Vagina (tissue), 2 donors: ENCODE results near the gene MAP2K5. TPM values are rescaled to one million over a fixed set of nuclear protein-coding genes. Genes with fewer than 3 reads are reported as not detected.

ENCODE experiments used
- DNase-seq, 2 donors: peaks; one replicate each; pipeline ENCODE4 v3.0.0-alpha.2; 2017; ENCODE audit errors: extremely low spot score in 2 of 2
- H3K27ac ChIP-seq: fragments of 200-600 bp; sonication (generic); one replicate; pipeline ENCODE4 v1.5.1; 2019
- H3K27me3 ChIP-seq: fragments of 200-600 bp; sonication (generic); one replicate; pipeline ENCODE4 v1.5.1; 2019
- H3K36me3 ChIP-seq, 2 donors: fragments of 200-600 bp; sonication (generic); one replicate each; pipeline ENCODE4 v1.5.1; 2017 to 2019
- H3K4me1 ChIP-seq: fragments of 200-600 bp; sonication (generic); one replicate; pipeline ENCODE4 v1.5.1; 2019
- H3K4me3 ChIP-seq, 2 donors: fragments of 200-600 bp; sonication (generic); 1 replicate in 1 of 2; 2 replicates in 1 of 2; pipeline ENCODE4 v1.5.1; 2016 to 2019
- H3K9me3 ChIP-seq: fragments of 200-600 bp; sonication (generic); one replicate; pipeline ENCODE4 v1.5.1; 2019
- POLR2A ChIP-seq, 2 donors: fragments of 450-650 bp; IDR thresholded peaks; one replicate each; pipeline ENCODE4 v1.6.1; 2017; ENCODE audit warnings: antibody characterized with exemption in 2 of 2, mild to moderate bottlenecking in 2 of 2, moderate library complexity in 2 of 2
- POLR2AphosphoS5 ChIP-seq, 2 donors: sonication (generic); formaldehyde crosslinking; IDR thresholded peaks; one replicate each; pipeline ENCODE4 v1.9.0; 2017; ENCODE audit warnings: antibody characterized with exemption in 2 of 2, mild to moderate bottlenecking in 2 of 2, low read depth in 1 of 2; ENCODE audit not compliant: insufficient read depth in 1 of 2
- intact Hi-C: fragments of 100-400 bp; cut with DNase I; formaldehyde crosslinking; loops from one replicate; pipeline ENCODE4 v1.15.1; 2023
- total RNA-seq: library from RNA; depleted of rRNA; stranded (reverse); fragments of >200 nt; gene quantifications from one replicate; pipeline ENCODE4 v1.2.3, GENCODE V29; 2016
- TF ChIP-seq, protein P1 (sequence below), 3 experiments: fragments of 450-650 bp in 2 of 3; fragments of 200-600 bp in 1 of 3; sonication (generic) in 1 of 3; IDR thresholded peaks; one replicate each; pipeline ENCODE4 v1.5.1; 2017 to 2019; ENCODE audit warnings: antibody characterized with exemption in 3 of 3, mild to moderate bottlenecking in 2 of 3, moderate library complexity in 2 of 3

Gene MAP2K5
- total RNA-seq, 1 donor from 2014 or later = 13.5 TPM

DNA sequence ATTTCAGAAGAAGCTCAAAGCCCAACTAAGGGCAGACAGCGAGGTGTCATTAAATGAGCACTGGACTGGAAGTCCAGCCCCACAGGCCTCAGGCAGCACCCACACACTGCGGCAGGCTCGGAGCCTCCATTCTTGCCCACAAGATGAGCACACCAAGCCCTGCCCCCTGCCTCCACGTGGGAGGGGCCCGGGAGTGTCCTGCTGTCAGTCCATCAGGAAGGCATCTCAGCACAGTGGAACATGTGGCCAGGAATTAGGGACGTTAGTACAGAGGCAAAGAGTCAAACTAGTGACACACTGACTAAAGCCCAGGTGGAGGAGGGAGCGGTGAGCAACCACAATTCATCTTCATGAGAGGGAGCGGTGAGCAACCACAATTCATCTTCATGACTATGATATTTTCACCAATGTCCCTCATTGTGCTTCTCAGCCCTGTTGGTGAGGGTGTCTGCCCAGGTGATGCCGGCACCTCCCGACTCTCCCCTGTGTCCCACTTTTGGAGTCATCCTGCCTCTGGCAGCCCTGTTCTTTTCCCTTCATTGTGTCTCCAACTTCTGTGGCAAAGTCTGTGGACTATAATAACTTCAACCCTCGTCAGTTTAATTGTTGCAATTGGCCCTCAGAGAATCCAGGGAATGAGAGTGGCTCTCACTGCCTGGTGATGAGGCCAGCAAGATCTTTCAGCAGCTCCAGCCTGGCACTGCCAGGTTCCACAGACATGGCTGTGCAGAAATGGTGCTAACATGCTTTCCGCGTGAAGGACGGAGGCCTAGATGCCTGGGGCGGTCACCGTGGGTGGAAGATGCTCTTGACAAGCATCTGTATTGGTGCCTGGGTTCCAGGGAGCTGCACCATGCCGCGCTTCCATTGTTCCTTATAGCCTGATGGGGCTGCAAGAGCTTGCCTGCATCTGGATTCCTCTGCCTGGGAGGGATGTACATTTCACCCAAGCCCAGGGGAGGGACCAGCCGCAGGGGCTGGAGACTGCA lies 259.7 kb downstream of the MAP2K5 start:
- intact Hi-C loops = no loop called here
- TF ChIP-seq, protein P1, sequence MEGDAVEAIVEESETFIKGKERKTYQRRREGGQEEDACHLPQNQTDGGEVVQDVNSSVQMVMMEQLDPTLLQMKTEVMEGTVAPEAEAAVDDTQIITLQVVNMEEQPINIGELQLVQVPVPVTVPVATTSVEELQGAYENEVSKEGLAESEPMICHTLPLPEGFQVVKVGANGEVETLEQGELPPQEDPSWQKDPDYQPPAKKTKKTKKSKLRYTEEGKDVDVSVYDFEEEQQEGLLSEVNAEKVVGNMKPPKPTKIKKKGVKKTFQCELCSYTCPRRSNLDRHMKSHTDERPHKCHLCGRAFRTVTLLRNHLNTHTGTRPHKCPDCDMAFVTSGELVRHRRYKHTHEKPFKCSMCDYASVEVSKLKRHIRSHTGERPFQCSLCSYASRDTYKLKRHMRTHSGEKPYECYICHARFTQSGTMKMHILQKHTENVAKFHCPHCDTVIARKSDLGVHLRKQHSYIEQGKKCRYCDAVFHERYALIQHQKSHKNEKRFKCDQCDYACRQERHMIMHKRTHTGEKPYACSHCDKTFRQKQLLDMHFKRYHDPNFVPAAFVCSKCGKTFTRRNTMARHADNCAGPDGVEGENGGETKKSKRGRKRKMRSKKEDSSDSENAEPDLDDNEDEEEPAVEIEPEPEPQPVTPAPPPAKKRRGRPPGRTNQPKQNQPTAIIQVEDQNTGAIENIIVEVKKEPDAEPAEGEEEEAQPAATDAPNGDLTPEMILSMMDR (IDR thresholded peaks at IDR 0.05) = no peak
- TF ChIP-seq POLR2AphosphoS5 (IDR thresholded peaks at IDR 0.05; ENCODE audit: insufficient read depth in 1 of 2, low read depth in 1 of 2) = no peak
- Histone ChIP-seq H3K4me3 (no peak overlapping the region), H3K27ac (no peak overlapping the region), H3K36me3 (peaks cover 0 to 4% of the 10 kb centered on the region in 2 donors), H3K4me1 (no peaks in the 10 kb centered on the region), H3K27me3 (no peaks in the 10 kb centered on the region), H3K9me3 (no peaks in the 10 kb centered on the region)
- DNase-seq = no peak

DNA sequence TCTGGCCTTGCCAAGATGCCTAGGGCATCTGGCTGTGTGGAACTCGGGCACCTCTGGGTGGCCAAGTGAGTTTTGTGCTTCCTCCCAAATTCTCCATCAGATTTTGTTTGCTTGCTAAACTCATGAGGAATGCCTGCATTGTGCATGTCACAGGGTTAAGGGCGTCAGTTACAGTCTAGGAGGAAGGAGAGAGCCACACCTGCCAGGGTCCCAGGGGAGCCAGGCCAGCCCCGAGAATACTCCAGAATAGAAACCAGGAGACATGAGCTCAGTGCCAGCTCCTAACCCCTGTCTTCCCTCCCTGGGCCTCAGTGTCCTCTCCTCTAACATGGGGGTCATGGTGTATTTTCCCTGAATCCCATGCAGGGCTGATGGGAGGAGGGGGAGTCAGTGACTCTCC lies 260.8 kb downstream of the MAP2K5 start:
- DNase-seq = no peak
- no peak overlapping the region for H3K27ac ChIP-seq
- no peak overlapping the region for H3K4me3 ChIP-seq
- intact Hi-C loops = no loop called here
- no peaks in the 10 kb centered on the region for H3K27me3 ChIP-seq
- H3K9me3 ChIP-seq = no peaks in the 10 kb centered on the region
- H3K36me3 ChIP-seq = peaks cover 0 to 6% of the 10 kb centered on the region in 2 donors
- TF ChIP-seq POLR2AphosphoS5 (IDR thresholded peaks at IDR 0.05; ENCODE audit: insufficient read depth in 1 of 2, low read depth in 1 of 2) (no peak), POLR2A (IDR thresholded peaks at IDR 0.05) (no peak)
- TF ChIP-seq, protein P1 (IDR thresholded peaks at IDR 0.05) = no peak
- no peaks in the 10 kb centered on the region for H3K4me1 ChIP-seq

DNA sequence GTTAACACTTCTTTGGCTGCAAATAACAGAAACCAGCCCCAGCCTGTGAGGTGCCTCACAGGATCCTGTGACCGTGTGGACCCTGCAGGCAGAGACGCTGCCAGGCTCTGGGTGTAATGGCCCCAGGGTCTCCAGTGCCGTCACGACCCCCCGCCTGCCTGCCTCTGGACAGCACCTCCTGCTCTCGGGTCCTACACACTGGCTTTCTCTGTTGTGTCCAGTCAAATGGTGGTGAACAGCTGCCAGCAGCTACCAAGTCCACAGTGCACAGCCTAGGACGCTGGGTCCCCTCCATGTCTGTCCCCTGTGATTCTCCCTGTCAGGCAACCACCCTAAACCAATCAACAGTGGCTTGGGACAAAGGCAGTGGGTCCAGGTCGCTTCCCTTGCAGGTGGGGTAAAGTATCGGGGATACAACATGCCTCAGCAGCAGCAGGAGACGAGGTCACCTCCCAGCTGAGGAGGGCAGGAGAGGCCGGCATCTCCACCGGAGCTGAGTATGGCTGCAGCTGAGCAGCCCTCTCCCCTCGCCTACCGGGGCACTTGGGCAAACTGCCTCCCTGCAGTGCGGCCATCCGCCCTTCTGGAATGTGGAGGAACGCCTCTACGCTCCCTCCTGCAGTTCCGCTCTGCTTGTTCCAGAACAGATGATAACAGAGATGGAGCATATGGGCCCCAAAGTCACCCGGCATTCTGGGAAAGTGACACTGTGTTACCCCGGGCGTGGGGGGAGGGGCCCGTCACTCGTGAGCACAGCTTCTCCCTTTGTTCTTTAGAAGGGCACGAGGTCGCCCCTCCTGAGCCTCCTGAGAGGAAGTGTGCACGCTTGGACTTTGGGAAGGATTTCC lies 261.7 kb downstream of the MAP2K5 start:
- Histone ChIP-seq H3K9me3 (no peaks in the 10 kb centered on the region), H3K4me1 (no peaks in the 10 kb centered on the region), H3K36me3 (peaks cover 0 to 6% of the 10 kb centered on the region in 2 donors), H3K4me3 (no peak overlapping the region), H3K27me3 (no peaks in the 10 kb centered on the region), H3K27ac (no peak overlapping the region)
- intact Hi-C loops = no loop called here
- DNase-seq = no peak
- no peak for TF ChIP-seq POLR2A (IDR thresholded peaks at IDR 0.05)
- TF ChIP-seq, protein P1 (IDR thresholded peaks at IDR 0.05) = no peak
- TF ChIP-seq POLR2AphosphoS5 (IDR thresholded peaks at IDR 0.05; ENCODE audit: insufficient read depth in 1 of 2, low read depth in 1 of 2) = no peak

DNA sequence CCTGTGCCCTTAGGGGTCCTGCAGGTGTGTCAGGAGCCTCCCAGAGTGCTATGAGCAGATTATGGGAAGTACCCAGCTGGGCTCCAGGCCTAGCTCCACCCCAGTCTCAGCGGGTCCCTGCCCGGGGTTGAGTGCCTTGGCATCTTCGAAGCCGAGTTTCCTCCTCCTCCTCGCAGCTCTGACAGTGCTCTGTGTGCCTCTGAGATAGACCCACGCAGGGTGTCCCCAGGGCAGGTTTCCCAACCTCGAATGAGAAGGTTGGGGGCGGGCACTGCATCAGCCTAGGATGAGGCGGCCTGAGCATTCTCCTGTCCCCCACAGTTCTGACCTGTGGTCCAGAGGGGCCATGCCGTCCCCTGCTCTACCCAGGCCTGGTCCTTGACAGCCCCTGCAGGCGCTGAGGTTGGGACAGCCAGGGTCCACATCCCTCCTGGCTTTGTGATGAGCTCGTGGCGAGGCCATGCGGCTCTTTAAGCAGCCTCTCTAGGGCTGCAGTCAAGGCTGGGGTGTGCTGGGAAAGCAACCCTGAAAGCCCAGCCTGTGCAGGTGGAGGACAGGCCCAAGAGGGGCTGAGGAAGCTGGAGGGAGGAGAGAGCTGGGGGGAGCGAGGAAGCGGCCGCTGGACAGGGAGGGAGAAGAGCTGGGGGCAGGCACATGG lies 262.6 kb downstream of the MAP2K5 start:
- Histone ChIP-seq H3K27ac (no peak overlapping the region), H3K9me3 (no peaks in the 10 kb centered on the region), H3K36me3 (peaks cover 0 to 6% of the 10 kb centered on the region in 2 donors), H3K27me3 (no peaks in the 10 kb centered on the region), H3K4me3 (no peak overlapping the region), H3K4me1 (no peaks in the 10 kb centered on the region)
- no peak for DNase-seq
- intact Hi-C loops = no loop called here
- TF ChIP-seq, protein P1 (IDR thresholded peaks at IDR 0.05) = no peak
- TF ChIP-seq POLR2AphosphoS5 (IDR thresholded peaks at IDR 0.05; ENCODE audit: insufficient read depth in 1 of 2, low read depth in 1 of 2) = no peak
- TF ChIP-seq POLR2A (IDR thresholded peaks at IDR 0.05) = no peak
